ENCODE data around the gene SYMPK.

GRCh38 chr19:45862564-45863334 lies at the start of gene SYMPK:
- no peak for TF ChIP-seq ZNF8 (CRISPR knock-in tag; IDR thresholded peaks at IDR 0.05)
- no peak for TF ChIP-seq ZFP30 (CRISPR knock-in tag; IDR thresholded peaks at IDR 0.05)
- no peak for TF ChIP-seq POU6F1 (CRISPR knock-in tag; IDR thresholded peaks at IDR 0.05; ENCODE audit: borderline replicate concordance, low read depth)
